HFFc6 (cell line): ENCODE measurements around the gene COL9A3. TPM values are rescaled to one million over a fixed set of nuclear protein-coding genes. Genes with fewer than 3 reads are reported as not detected.
"Not testable (repeated sequence)": the region's sequence is repeated elsewhere in the genome, so short reads cannot be mapped to it uniquely, and the experiment has no call there.

ENCODE experiments used
- DNase-seq: peaks from one replicate; pipeline ENCODE4 v3.0.0-alpha.2; 2018
- H3K27ac Mint-ChIP-seq: 2 replicates; pipeline ENCODE4 v1.8.0; 2020; ENCODE audit warnings: mild to moderate bottlenecking, mixed read lengths
- H3K27me3 Mint-ChIP-seq: 2 replicates; pipeline ENCODE4 v1.8.0; 2021; ENCODE audit warnings: mild to moderate bottlenecking, moderate library complexity, mixed read lengths; ENCODE audit not compliant: insufficient read depth
- H3K36me3 Mint-ChIP-seq: 2 replicates; pipeline ENCODE4 v1.8.0; 2021; ENCODE audit warnings: low read depth, mixed read lengths
- H3K4me1 Mint-ChIP-seq: 2 replicates; pipeline ENCODE4 v1.8.0; 2020; ENCODE audit warnings: low read depth, mixed read lengths
- H3K4me3 Mint-ChIP-seq: 2 replicates; pipeline ENCODE4 v1.8.0; 2020; ENCODE audit warnings: mild to moderate bottlenecking, moderate library complexity, mixed read lengths
- H3K9me3 Mint-ChIP-seq: 2 replicates; pipeline ENCODE4 v1.8.0; 2020; ENCODE audit warnings: mild to moderate bottlenecking, mixed read lengths
- CTCF ChIP-seq: fragments of 200-600 bp; sonication (generic); IDR thresholded peaks from 2 replicates; pipeline ENCODE4 v1.5.0; 2021; ENCODE audit warnings: antibody characterized with exemption, mild to moderate bottlenecking
- total RNA-seq, 6 experiments: library from RNA; stranded (reverse); fragmentation: NEBNext Ultra II Directional; extraction: Animal tissue kit (Norgen Biotek cat#: 25700); gene quantifications; 2 replicates in 1 of 6; 3 replicates in 5 of 6; pipeline ENCODE4 v1.2.3, GENCODE V29; 2021

COL9A3 gene
- total RNA-seq, 6 experiments from 2014 or later, result 0.07 to 0.34 (median 0.09) TPM; not detected in 3

- H3K4me1 Mint-ChIP-seq, result peaks cover 7% of the 10 kb centered on the region
- DNase-seq, result no peak
- H3K9me3 Mint-ChIP-seq, result no peaks in the 10 kb centered on the region
- TF ChIP-seq CTCF, result no peak
- H3K27ac Mint-ChIP-seq, result no peak overlapping the region
- no peak overlapping the region for H3K4me3 Mint-ChIP-seq
- H3K36me3 Mint-ChIP-seq, result peaks cover 35% of the 10 kb centered on the region
- no peaks in the 10 kb centered on the region for H3K27me3 Mint-ChIP-seq
Measured at GRCh38 chr20:62845416-62846160, 28.7 kb downstream of the COL9A3 start.

GRCh38 chr20:62846166-62846890, 29.5 kb downstream of the COL9A3 start:
- DNase-seq, result no peak
- TF ChIP-seq CTCF, result no peak
- Mint-ChIP-seq H3K36me3 (peaks cover 31% of the 10 kb centered on the region), H3K27ac (no peak overlapping the region), H3K4me1 (peaks cover 7% of the 10 kb centered on the region), H3K4me3 (no peak overlapping the region), H3K9me3 (no peaks in the 10 kb centered on the region), H3K27me3 (no peaks in the 10 kb centered on the region)

DNA sequence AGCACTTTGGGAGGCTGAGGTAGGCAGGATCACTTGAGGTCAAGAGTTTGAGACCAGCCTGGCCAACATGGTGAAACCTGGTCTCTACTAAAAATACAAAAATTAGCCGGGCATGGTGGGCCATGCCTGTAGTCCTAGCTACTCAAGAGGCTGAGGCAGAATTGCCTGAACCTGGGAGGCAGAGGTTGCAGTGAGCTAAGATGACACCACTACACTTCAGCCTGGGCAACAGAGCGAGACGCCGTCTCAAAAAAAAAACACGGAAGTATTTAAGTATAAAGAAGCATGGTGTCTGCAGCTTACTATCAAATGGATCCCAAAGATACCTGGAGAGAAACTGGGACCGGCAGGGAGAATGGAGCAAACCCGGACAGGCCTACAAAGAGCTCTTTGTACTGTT, 32.1 kb downstream of the COL9A3 start:
- H3K27me3 Mint-ChIP-seq, H3K4me1 Mint-ChIP-seq, H3K9me3 Mint-ChIP-seq, DNase-seq, H3K4me3 Mint-ChIP-seq, H3K27ac Mint-ChIP-seq: not testable (repeated sequence)
- H3K36me3 Mint-ChIP-seq, result peaks cover 38% of the 10 kb centered on the region

- Mint-ChIP-seq H3K4me1 (no peaks in the 10 kb centered on the region), H3K27ac (no peak overlapping the region), H3K4me3 (no peak overlapping the region), H3K36me3 (peaks cover 38% of the 10 kb centered on the region), H3K27me3 (no peaks in the 10 kb centered on the region), H3K9me3 (no peaks in the 10 kb centered on the region)
- DNase-seq, result no peak
- TF ChIP-seq CTCF, result no peak
Measured at GRCh38 chr20:62849431-62849830, 32.6 kb downstream of the COL9A3 start.

DNA sequence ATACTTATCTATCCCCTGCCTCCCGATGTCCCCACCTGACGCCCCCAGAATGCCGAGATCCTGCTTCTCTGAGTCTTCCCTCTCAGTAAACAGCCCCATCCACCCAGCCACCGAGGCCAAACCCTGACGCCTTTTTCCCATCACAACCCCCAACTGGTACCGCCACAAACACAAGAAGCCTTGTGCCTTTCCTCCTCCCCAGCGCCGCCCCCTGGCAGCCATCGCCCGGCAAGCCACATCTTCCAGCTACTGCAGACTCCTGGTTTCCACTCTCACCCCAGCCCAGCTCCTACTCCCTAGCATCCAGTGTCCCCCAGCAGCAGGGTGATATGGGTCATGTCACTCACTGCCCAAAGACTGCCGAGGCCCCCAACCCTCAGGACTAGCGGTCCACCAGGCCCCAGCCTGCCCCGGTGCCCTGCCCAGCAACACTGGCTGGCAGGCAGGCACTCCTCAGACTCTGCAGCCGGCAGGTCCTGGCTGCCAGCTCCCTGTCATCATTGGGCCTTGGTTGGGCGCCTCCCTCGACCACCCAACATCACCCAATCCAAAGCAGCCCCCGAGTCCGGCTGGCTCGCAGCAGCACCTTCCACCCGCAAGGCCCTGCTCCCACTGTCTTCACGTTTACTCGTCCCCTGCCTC, 33.6 kb downstream of the COL9A3 start:
- Mint-ChIP-seq H3K9me3 (no peaks in the 10 kb centered on the region), H3K4me3 (no peak overlapping the region), H3K4me1 (no peaks in the 10 kb centered on the region), H3K36me3 (peaks cover 36% of the 10 kb centered on the region), H3K27ac (no peak overlapping the region), H3K27me3 (no peaks in the 10 kb centered on the region)
- no peak for TF ChIP-seq CTCF
- DNase-seq, result no peak

GRCh38 chr20:62852196-62852595, 35.3 kb downstream of the COL9A3 start:
- H3K27me3 Mint-ChIP-seq, result no peaks in the 10 kb centered on the region
- no peaks in the 10 kb centered on the region for H3K9me3 Mint-ChIP-seq
- DNase-seq, result no peak
- peaks cover 30% of the 10 kb centered on the region for H3K36me3 Mint-ChIP-seq
- H3K4me1 Mint-ChIP-seq, result no peaks in the 10 kb centered on the region
- H3K4me3 Mint-ChIP-seq, result no peak overlapping the region
- TF ChIP-seq CTCF, result no peak
- H3K27ac Mint-ChIP-seq, result no peak overlapping the region
